ENCODE results near the gene SLC30A1. TPM values are rescaled to one million over a fixed set of nuclear protein-coding genes. Genes with fewer than 3 reads are reported as not detected.

Gene SLC30A1
- total RNA-seq, 1 experiment from 2014 or later, result 9.7 TPM

DNA sequence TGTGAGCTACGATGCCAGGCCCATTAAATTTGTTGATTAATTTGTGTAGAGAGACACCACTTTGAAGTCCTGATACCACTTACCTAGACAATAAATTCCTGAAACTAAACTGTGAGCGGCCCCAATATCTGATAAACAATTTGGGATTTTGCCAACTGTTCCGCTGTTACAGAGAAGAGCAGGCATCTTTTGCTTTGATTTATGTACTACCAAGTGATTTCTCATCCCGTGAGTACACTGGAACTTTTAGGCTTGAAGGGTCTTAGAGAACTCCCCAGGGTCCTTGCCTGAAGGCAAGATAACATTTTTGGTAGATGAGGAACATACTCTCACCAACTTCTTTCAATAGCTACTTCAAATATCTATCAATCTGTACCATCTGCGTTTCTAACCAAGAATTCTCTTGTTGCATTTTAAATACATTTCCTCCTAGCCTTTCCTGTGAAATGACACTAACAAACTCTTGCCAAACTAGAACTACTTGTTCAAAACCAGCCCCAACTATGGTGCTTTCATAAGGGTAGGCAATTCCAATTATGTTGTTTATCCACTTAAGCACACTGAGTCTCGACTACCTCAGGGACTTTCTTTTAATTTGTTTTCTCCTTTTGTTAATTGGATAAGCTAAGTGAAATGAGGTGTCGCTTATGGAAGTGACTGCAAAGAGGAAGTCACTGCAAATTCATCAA is 23.2 kb upstream of the SLC30A1 start:
- ChIA-PET POLR2A (no interaction called here), CTCF (no interaction called here), RAD21 (ENCODE audit: low non-redundant PET in 1 of 2, low total read pairs in 2 of 2, uncharacterized antibody in 2 of 2, unreplicated experiment in 2 of 2) (no interaction called here)
- TF ChIP-seq SIN3A (IDR thresholded peaks at IDR 0.05; ENCODE audit: low read depth), result no peak
- no peak for TF ChIP-seq POLR2AphosphoS5 (IDR thresholded peaks at IDR 0.05; ENCODE audit: low read depth, low read length)
- no peak for TF ChIP-seq TCF7L2 (IDR thresholded peaks at IDR 0.05; ENCODE audit: borderline replicate concordance, extremely low read depth, insufficient read depth, insufficient read length)
- no peaks in the 10 kb centered on the region for H3K9me2 ChIP-seq (ENCODE audit: insufficient read depth)
- ATAC-seq (no peak), DNase-seq (ENCODE audit: low read depth, low spot score) (no peak)
- H3K9ac ChIP-seq (ENCODE audit: low read length), result no peak overlapping the region
- H3K9me3 ChIP-seq (ENCODE audit: control insufficient read depth in 1 of 2, insufficient read depth in 1 of 2, low read depth in 1 of 2, low read length in 2 of 2), result no peaks in the 10 kb centered on the region
- no peaks in the 10 kb centered on the region for H3K36me3 ChIP-seq (ENCODE audit: control insufficient read depth in 1 of 2, insufficient read depth in 2 of 2, low read length in 2 of 2)
- intact Hi-C loops (cut with micrococcal nuclease), result no loop called here
- H3K27ac ChIP-seq (ENCODE audit: low read depth, low read length), result no peak overlapping the region
- no TSS peak for BruUV-seq (replicated peaks)
- H2AFZ ChIP-seq (ENCODE audit: low read depth, low read length, poor library complexity, severe bottlenecking), result no peak overlapping the region
- peaks cover 0 to 8% of the 10 kb centered on the region in 2 experiments; a peak in 1 of 4 replicates for H3K4me1 ChIP-seq (ENCODE audit: control insufficient read depth in 1 of 2, insufficient read depth in 2 of 2, low read length in 2 of 2)
- H3K27me3 ChIP-seq (ENCODE audit: insufficient read depth, low read length), result no peaks in the 10 kb centered on the region
- H3K79me2 ChIP-seq (ENCODE audit: insufficient read depth, low read length), result no peaks in the 10 kb centered on the region
- no peak overlapping the region for H3K4me3 ChIP-seq (replicated peaks in 1 of 2; ENCODE audit: low read depth in 1 of 2, low read length in 2 of 2)
- H4K20me1 ChIP-seq (ENCODE audit: insufficient read depth), result no peaks in the 10 kb centered on the region
- no peak overlapping the region for H3K4me2 ChIP-seq (ENCODE audit: low read length)

- intact Hi-C loops (cut with micrococcal nuclease), result no loop called here
- H2AFZ ChIP-seq (ENCODE audit: low read depth, low read length, poor library complexity, severe bottlenecking), result no peak overlapping the region
- H3K9me3 ChIP-seq (ENCODE audit: control insufficient read depth in 1 of 2, insufficient read depth in 1 of 2, low read depth in 1 of 2, low read length in 2 of 2), result no peaks in the 10 kb centered on the region
- H3K4me1 ChIP-seq (ENCODE audit: control insufficient read depth in 1 of 2, insufficient read depth in 2 of 2, low read length in 2 of 2), result peaks cover 0 to 8% of the 10 kb centered on the region in 2 experiments; a peak in 1 of 4 replicates
- ChIA-PET POLR2A (no interaction called here), RAD21 (ENCODE audit: low non-redundant PET in 1 of 2, low total read pairs in 2 of 2, uncharacterized antibody in 2 of 2, unreplicated experiment in 2 of 2) (no interaction called here), CTCF (no interaction called here)
- H3K36me3 ChIP-seq (ENCODE audit: control insufficient read depth in 1 of 2, insufficient read depth in 2 of 2, low read length in 2 of 2), result no peaks in the 10 kb centered on the region
- no peak for DNase-seq (ENCODE audit: low read depth, low spot score)
- no TSS peak for BruUV-seq (replicated peaks)
- H3K4me3 ChIP-seq (replicated peaks in 1 of 2; ENCODE audit: low read depth in 1 of 2, low read length in 2 of 2), result no peak overlapping the region
- no peaks in the 10 kb centered on the region for H4K20me1 ChIP-seq (ENCODE audit: insufficient read depth)
- no peaks in the 10 kb centered on the region for H3K9me2 ChIP-seq (ENCODE audit: insufficient read depth)
- no peak for ATAC-seq
- no peak overlapping the region for H3K9ac ChIP-seq (ENCODE audit: low read length)
- no peaks in the 10 kb centered on the region for H3K27me3 ChIP-seq (ENCODE audit: insufficient read depth, low read length)
- no peak overlapping the region for H3K4me2 ChIP-seq (ENCODE audit: low read length)
- H3K79me2 ChIP-seq (ENCODE audit: insufficient read depth, low read length), result no peaks in the 10 kb centered on the region
- TF ChIP-seq RAD21 (IDR thresholded peaks at IDR 0.05; ENCODE audit: low read depth) (no peak), FOSL1 (IDR thresholded peaks at IDR 0.05; ENCODE audit: low read depth) (no peak), ZBTB33 (IDR thresholded peaks at IDR 0.05; ENCODE audit: extremely low read depth, insufficient replicate concordance, low read length) (no peak), POLR2AphosphoS5 (IDR thresholded peaks at IDR 0.05; ENCODE audit: low read depth, low read length) (no peak), SP1 (IDR thresholded peaks at IDR 0.05; ENCODE audit: low read depth) (no peak), JUND (IDR thresholded peaks at IDR 0.05) (no peak), SIN3A (IDR thresholded peaks at IDR 0.05; ENCODE audit: low read depth) (no peak), POLR2A (IDR thresholded peaks at IDR 0.05; ENCODE audit: borderline replicate concordance, extremely low read depth, insufficient read depth, insufficient read length) (no peak), EZH2 (IDR thresholded peaks at IDR 0.05) (no peak), ZFX (IDR thresholded peaks at IDR 0.05) (no peak), YY1 (IDR thresholded peaks at IDR 0.05; ENCODE audit: extremely low read depth, insufficient replicate concordance, low read depth, low read length) (no peak), TCF7L2 (IDR thresholded peaks at IDR 0.05; ENCODE audit: borderline replicate concordance, extremely low read depth, insufficient read depth, insufficient read length) (no peak)
- TF ChIP-seq, protein P1, sequence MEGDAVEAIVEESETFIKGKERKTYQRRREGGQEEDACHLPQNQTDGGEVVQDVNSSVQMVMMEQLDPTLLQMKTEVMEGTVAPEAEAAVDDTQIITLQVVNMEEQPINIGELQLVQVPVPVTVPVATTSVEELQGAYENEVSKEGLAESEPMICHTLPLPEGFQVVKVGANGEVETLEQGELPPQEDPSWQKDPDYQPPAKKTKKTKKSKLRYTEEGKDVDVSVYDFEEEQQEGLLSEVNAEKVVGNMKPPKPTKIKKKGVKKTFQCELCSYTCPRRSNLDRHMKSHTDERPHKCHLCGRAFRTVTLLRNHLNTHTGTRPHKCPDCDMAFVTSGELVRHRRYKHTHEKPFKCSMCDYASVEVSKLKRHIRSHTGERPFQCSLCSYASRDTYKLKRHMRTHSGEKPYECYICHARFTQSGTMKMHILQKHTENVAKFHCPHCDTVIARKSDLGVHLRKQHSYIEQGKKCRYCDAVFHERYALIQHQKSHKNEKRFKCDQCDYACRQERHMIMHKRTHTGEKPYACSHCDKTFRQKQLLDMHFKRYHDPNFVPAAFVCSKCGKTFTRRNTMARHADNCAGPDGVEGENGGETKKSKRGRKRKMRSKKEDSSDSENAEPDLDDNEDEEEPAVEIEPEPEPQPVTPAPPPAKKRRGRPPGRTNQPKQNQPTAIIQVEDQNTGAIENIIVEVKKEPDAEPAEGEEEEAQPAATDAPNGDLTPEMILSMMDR (IDR thresholded peaks at IDR 0.05 in 2 of 3, conservative IDR thresholded peaks at IDR 0.05 in 1 of 3; ENCODE audit: borderline replicate concordance in 1 of 3, insufficient read depth in 1 of 3, low read depth in 2 of 3, low read length in 2 of 3), result no peak
- TF ChIP-seq, protein P2, sequence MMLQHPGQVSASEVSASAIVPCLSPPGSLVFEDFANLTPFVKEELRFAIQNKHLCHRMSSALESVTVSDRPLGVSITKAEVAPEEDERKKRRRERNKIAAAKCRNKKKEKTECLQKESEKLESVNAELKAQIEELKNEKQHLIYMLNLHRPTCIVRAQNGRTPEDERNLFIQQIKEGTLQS (IDR thresholded peaks at IDR 0.05), result no peak
- no peak overlapping the region for H3K27ac ChIP-seq (ENCODE audit: low read depth, low read length)
These were observed 22.2 kb upstream of the SLC30A1 start for GRCh38 chr1:211601159-211601558.

All from HCT116 (cell line).